Gastroesophageal sphincter (tissue), 4 donors: Measurements from ENCODE around the gene TTC7B. TPM values are rescaled to one million over a fixed set of nuclear protein-coding genes. Genes with fewer than 3 reads are reported as not detected.

Experiments
- ATAC-seq: fragments of 150-250 bp; one replicate; pipeline ENCODE4 v1.9.1; 2016; ENCODE audit warnings: mild to moderate bottlenecking, moderate library complexity
- H3K27ac ChIP-seq, 4 donors: fragments of 200-600 bp; sonication (generic) in 3 of 4; 1 replicate in 3 of 4; 2 replicates in 1 of 4; pipeline ENCODE4 v1.5.1; 2016 to 2019
- H3K27me3 ChIP-seq: fragments of 200-600 bp; sonication (generic); one replicate; pipeline ENCODE4 v1.5.1; 2019
- H3K36me3 ChIP-seq, 2 donors: fragments of 200-600 bp; sonication (generic); one replicate each; pipeline ENCODE4 v1.5.1; 2019; ENCODE audit warnings: control low read depth in 1 of 2
- H3K4me1 ChIP-seq, 3 donors: fragments of 200-600 bp; sonication (generic); 1 replicate in 2 of 3; 2 replicates in 1 of 3; pipeline ENCODE4 v1.5.1; 2016 to 2019; ENCODE audit warnings: control low read depth in 2 of 3
- H3K4me3 ChIP-seq, 2 donors: fragments of 200-600 bp; sonication (generic); one replicate each; pipeline ENCODE4 v1.5.1; 2019; ENCODE audit warnings: mild to moderate bottlenecking in 1 of 2, moderate library complexity in 1 of 2
- H3K9me3 ChIP-seq, 3 donors: fragments of 200-600 bp; sonication (generic); one replicate each; pipeline ENCODE4 v1.5.1; 2017 to 2019; ENCODE audit warnings: control low read depth in 2 of 3
- CTCF ChIP-seq, 4 experiments: fragments of 200-600 bp in 2 of 4; fragments of 450-650 bp in 2 of 4; sonication (generic) in 1 of 4; IDR thresholded peaks; one replicate each; pipeline ENCODE4 v1.5.1; 2017 to 2019; ENCODE audit warnings: antibody characterized with exemption in 4 of 4, mild to moderate bottlenecking in 2 of 4, moderate library complexity in 2 of 4
- EP300 ChIP-seq: sonication (generic); formaldehyde crosslinking; IDR thresholded peaks from one replicate; pipeline ENCODE4 v1.6.1; 2017; ENCODE audit warnings: antibody characterized with exemption, mild to moderate bottlenecking
- POLR2A ChIP-seq, 2 donors: fragments of 450-650 bp; IDR thresholded peaks; one replicate each; pipeline ENCODE4 v1.6.1; 2017; ENCODE audit warnings: antibody characterized with exemption in 2 of 2, mild to moderate bottlenecking in 2 of 2, moderate library complexity in 1 of 2
- POLR2AphosphoS5 ChIP-seq: sonication (generic); formaldehyde crosslinking; IDR thresholded peaks from one replicate; pipeline ENCODE4 v1.6.1; 2017; ENCODE audit warnings: antibody characterized with exemption
- WGBS, 2 donors: methylation state at CpG; one replicate each; pipeline ENCODE4 v1.1.5; 2018; ENCODE audit warnings: low coverage in 1 of 2; 5-methylcytosine and 5-hydroxymethylcytosine counted together
- total RNA-seq, 4 donors: library from RNA; depleted of rRNA; stranded (reverse); fragments of >200 nt; gene quantifications; one replicate each; pipeline ENCODE4 v1.1.0, GENCODE V29; 2016

TTC7B gene
- total RNA-seq, 4 donors from 2014 or later: 59.0 to 170 (median 64.1) TPM

- H3K4me1 ChIP-seq: peaks cover 5 to 38% (median 8%) of the 10 kb centered on the region in 3 donors
- peak overlapping the region in 2 of 4 donors; percentile 34 to 75 for H3K27ac ChIP-seq
- H3K9me3 ChIP-seq: no peaks in the 10 kb centered on the region
- TF ChIP-seq CTCF (IDR thresholded peaks at IDR 0.05) (no peak), POLR2AphosphoS5 (no peak), EP300 (no peak), POLR2A (IDR thresholded peaks at IDR 0.05) (no peak)
- WGBS, 2 donors: 87% methylated on average over 6 to 9 of the region's 9 CpGs
- H3K36me3 ChIP-seq: peaks cover 0 to 5% of the 10 kb centered on the region in 2 donors
- H3K27me3 ChIP-seq: no peaks in the 10 kb centered on the region
- no peak for ATAC-seq
- H3K4me3 ChIP-seq: no peak overlapping the region
Measured at GRCh38 chr14:90639641-90640040, 176.6 kb downstream of the TTC7B start.

GRCh38 chr14:90632871-90633270, 183.4 kb downstream of the TTC7B start:
- WGBS, 2 donors: 69 to 90% methylated on average over 2 of the region's 2 CpGs
- Histone ChIP-seq H3K4me1 (peaks cover 0 to 36% (median 8%) of the 10 kb centered on the region in 3 donors), H3K9me3 (no peaks in the 10 kb centered on the region), H3K27ac (no peak overlapping the region), H3K36me3 (no peaks in the 10 kb centered on the region), H3K4me3 (no peak overlapping the region), H3K27me3 (no peaks in the 10 kb centered on the region)
- no peak for ATAC-seq
- no peak for TF ChIP-seq POLR2A (IDR thresholded peaks at IDR 0.05)
- no peak for TF ChIP-seq POLR2AphosphoS5
- TF ChIP-seq EP300: no peak
- no peak for TF ChIP-seq CTCF (IDR thresholded peaks at IDR 0.05)

GRCh38 chr14:90632451-90632850, 183.8 kb downstream of the TTC7B start:
- Histone ChIP-seq H3K9me3 (no peaks in the 10 kb centered on the region), H3K36me3 (no peaks in the 10 kb centered on the region), H3K27ac (no peak overlapping the region), H3K4me1 (peaks cover 2 to 40% (median 8%) of the 10 kb centered on the region in 3 donors), H3K4me3 (no peak overlapping the region), H3K27me3 (no peaks in the 10 kb centered on the region)
- ATAC-seq: no peak
- WGBS, 2 donors: 81 to 89% methylated on average over 3 of the region's 3 CpGs
- TF ChIP-seq POLR2A (IDR thresholded peaks at IDR 0.05) (no peak), POLR2AphosphoS5 (no peak), EP300 (no peak), CTCF (IDR thresholded peaks at IDR 0.05) (no peak)

GRCh38 chr14:90630171-90630806, 185.9 kb downstream of the TTC7B start:
- WGBS, 2 donors: 76 to 84% methylated on average over 9 to 12 of the region's 12 CpGs
- Histone ChIP-seq H3K9me3 (no peaks in the 10 kb centered on the region), H3K4me3 (no peak overlapping the region), H3K36me3 (no peaks in the 10 kb centered on the region), H3K27ac (peak overlapping the region in 2 of 4 donors; percentile 1 to 77), H3K27me3 (no peaks in the 10 kb centered on the region), H3K4me1 (peaks cover 6 to 62% (median 12%) of the 10 kb centered on the region in 3 donors)
- TF ChIP-seq POLR2AphosphoS5: no peak
- TF ChIP-seq POLR2A (IDR thresholded peaks at IDR 0.05): no peak
- no peak for ATAC-seq

GRCh38 chr14:90629471-90629870, 186.8 kb downstream of the TTC7B start:
- no peaks in the 10 kb centered on the region for H3K9me3 ChIP-seq
- ATAC-seq: no peak
- 50 to 75% methylated on average over 3 to 4 of the region's 9 CpGs for WGBS, 2 donors
- no peak for TF ChIP-seq POLR2AphosphoS5
- no peak for TF ChIP-seq EP300
- TF ChIP-seq CTCF (IDR thresholded peaks at IDR 0.05): no peak
- TF ChIP-seq POLR2A (IDR thresholded peaks at IDR 0.05): no peak
- H3K36me3 ChIP-seq: no peaks in the 10 kb centered on the region
- H3K4me1 ChIP-seq: peaks cover 6 to 70% (median 20%) of the 10 kb centered on the region in 3 donors
- H3K27ac ChIP-seq: peak overlapping the region in 2 of 4 donors; percentile 77 to 83
- no peaks in the 10 kb centered on the region for H3K27me3 ChIP-seq
- no peak overlapping the region for H3K4me3 ChIP-seq
